Keratinocyte (primary cell): ENCODE measurements around the gene FLNB. TPM values are rescaled to one million over a fixed set of nuclear protein-coding genes. Genes with fewer than 3 reads are reported as not detected.

Source experiments
- DNase-seq: peaks from one replicate; pipeline ENCODE4 v3.0.0-alpha.2; 2011; ENCODE audit warnings: low read depth, missing footprints, low spot score
- FAIRE-seq: peaks from 2 replicates; lab custom pipeline; 2011; peaks lifted over from hg19 to GRCh38; lab: Jason Lieb, UNC
- H2AFZ ChIP-seq: 2 replicates; pipeline ENCODE4 v1.6.0; 2012; ENCODE audit warnings: low read length, control low read depth, inconsistent platforms; ENCODE audit not compliant: control insufficient read depth
- H3K27ac ChIP-seq: 2 replicates; pipeline ENCODE4 v1.5.1; 2011; ENCODE audit warnings: low read length; ENCODE audit not compliant: control insufficient read depth, insufficient read depth
- H3K27me3 ChIP-seq: 3 replicates; pipeline ENCODE4 v1.6.0; 2011; ENCODE audit warnings: low read length; ENCODE audit not compliant: control insufficient read depth, insufficient read depth; ENCODE audit errors: extremely low read depth
- H3K36me3 ChIP-seq, 2 experiments: 2 replicates in 1 of 2; 3 replicates in 1 of 2; pipeline ENCODE4 v1.5.1; 2011; ENCODE audit warnings: low read length in 2 of 2, mild to moderate bottlenecking in 1 of 2; ENCODE audit not compliant: control insufficient read depth in 2 of 2, insufficient read depth in 2 of 2; ENCODE audit errors: extremely low read depth in 1 of 2
- H3K4me1 ChIP-seq: 3 replicates; pipeline ENCODE4 v1.5.1; 2011; ENCODE audit warnings: low read length; ENCODE audit not compliant: control insufficient read depth, insufficient read depth; ENCODE audit errors: extremely low read depth
- H3K4me2 ChIP-seq: 3 replicates; pipeline ENCODE4 v1.6.0; 2011; ENCODE audit warnings: low read depth, low read length; ENCODE audit not compliant: control insufficient read depth, insufficient read depth; ENCODE audit errors: extremely low read depth
- H3K4me3 ChIP-seq, 3 experiments: fragments of 200-600 bp in 1 of 3; sonication (generic) in 1 of 3; 2 replicates in 2 of 3; 3 replicates in 1 of 3; pipeline ENCODE4 v1.5.1; 2011 to 2016; ENCODE audit warnings: low read length in 3 of 3, mild to moderate bottlenecking in 3 of 3, control low read depth in 2 of 3, inconsistent platforms in 1 of 3, low read depth in 1 of 3, mixed read lengths in 1 of 3, mixed run types in 1 of 3, moderate library complexity in 1 of 3; ENCODE audit not compliant: control insufficient read depth in 2 of 3, insufficient read depth in 2 of 3; ENCODE audit errors: extremely low read depth in 1 of 3
- H3K79me2 ChIP-seq: 2 replicates; pipeline ENCODE4 v1.6.0; 2012; ENCODE audit warnings: low read length; ENCODE audit not compliant: control insufficient read depth, insufficient read depth
- H3K9ac ChIP-seq: 3 replicates; pipeline ENCODE4 v1.6.0; 2011; ENCODE audit warnings: low read length; ENCODE audit not compliant: control insufficient read depth, insufficient read depth; ENCODE audit errors: extremely low read depth
- H3K9me1 ChIP-seq: 3 replicates; pipeline ENCODE4 v1.6.0; 2011; ENCODE audit warnings: low read length; ENCODE audit not compliant: control insufficient read depth, insufficient read depth; ENCODE audit errors: extremely low read depth
- H3K9me3 ChIP-seq: 2 replicates; pipeline ENCODE4 v1.5.1; 2012; ENCODE audit warnings: low read depth, low read length; ENCODE audit not compliant: control insufficient read depth
- H4K20me1 ChIP-seq: 3 replicates; pipeline ENCODE4 v1.6.0; 2011; ENCODE audit warnings: low read length; ENCODE audit not compliant: control insufficient read depth, insufficient read depth; ENCODE audit errors: extremely low read depth
- EZH2 ChIP-seq: IDR thresholded peaks from one replicate; pipeline ENCODE4 v1.6.1; 2012; ENCODE audit warnings: inconsistent platforms, mild to moderate bottlenecking, low read length, moderate library complexity
- dilution Hi-C: fragments of 300-500 bp; cut with MboI; formaldehyde crosslinking; loops from one replicate; pipeline ENCODE4 v1.7.0; 2020; ENCODE audit warnings: low sequenced_read_pairs; ENCODE audit not compliant: extremely low pct_ligation_motif_present
- polyA plus RNA-seq, 5 experiments: library from polyadenylated mRNA; depleted of rRNA in 3 of 5; stranded (reverse) in 3 of 5; stranded (forward) in 1 of 5; unstranded in 1 of 5; fragments of >200 nt; gene quantifications; 1 replicate in 1 of 5; 2 replicates in 3 of 5; 3 replicates in 1 of 5; pipeline versions ENCODE4 v1.2.1 to v1.2.3, GENCODE V29; 2011 to 2012; ENCODE audit warnings: missing spikeins in 2 of 5, low read depth in 1 of 5, low replicate concordance in 1 of 5
- TF ChIP-seq, protein P1 (sequence below), 3 experiments: IDR thresholded peaks in 1 of 3; conservative IDR thresholded peaks in 1 of 3; optimal IDR thresholded peaks in 1 of 3; 2 replicates in 2 of 3; 3 replicates in 1 of 3; pipeline versions ENCODE3 to v1.5.1; 2011; ENCODE audit warnings: low read length in 3 of 3, mild to moderate bottlenecking in 3 of 3, moderate library complexity in 2 of 3, control low read depth in 1 of 3, inconsistent platforms in 1 of 3; ENCODE audit not compliant: insufficient read depth in 2 of 3; ENCODE audit errors: extremely low read depth in 1 of 3

Gene FLNB
- polyA plus RNA-seq, 1 donor (not counting 4 experiments of a cell fraction or from before 2014, with no cell fraction given): 289 TPM

DNA sequence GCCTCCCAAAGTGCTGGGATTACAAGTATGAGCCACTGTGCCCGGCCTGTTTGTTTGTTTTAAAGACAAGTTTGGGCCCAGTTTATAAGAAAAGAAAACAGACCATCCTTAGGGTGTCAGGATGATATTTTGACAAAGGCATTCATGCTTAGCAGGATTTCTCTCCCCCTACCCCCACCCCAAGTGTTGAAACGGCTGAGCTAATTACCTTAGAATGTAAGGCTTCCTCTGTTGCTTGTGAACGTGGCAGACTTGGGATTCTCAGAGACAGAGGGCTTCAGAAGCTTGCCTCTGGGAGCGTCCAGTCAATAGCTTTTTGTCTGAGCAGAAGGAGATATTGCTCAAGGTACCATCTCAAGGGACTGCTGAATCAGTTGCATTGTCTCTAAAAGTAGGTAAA is 24.0 kb downstream of the FLNB start:
- H2AFZ ChIP-seq: no peak overlapping the region
- no peaks in the 10 kb centered on the region for H3K9me3 ChIP-seq
- no peak overlapping the region for H3K4me2 ChIP-seq
- dilution Hi-C loops: no loop called here
- H4K20me1 ChIP-seq: peaks cover 94% of the 10 kb centered on the region
- H3K27me3 ChIP-seq: no peaks in the 10 kb centered on the region
- H3K4me3 ChIP-seq: no peak overlapping the region
- TF ChIP-seq, protein P1, sequence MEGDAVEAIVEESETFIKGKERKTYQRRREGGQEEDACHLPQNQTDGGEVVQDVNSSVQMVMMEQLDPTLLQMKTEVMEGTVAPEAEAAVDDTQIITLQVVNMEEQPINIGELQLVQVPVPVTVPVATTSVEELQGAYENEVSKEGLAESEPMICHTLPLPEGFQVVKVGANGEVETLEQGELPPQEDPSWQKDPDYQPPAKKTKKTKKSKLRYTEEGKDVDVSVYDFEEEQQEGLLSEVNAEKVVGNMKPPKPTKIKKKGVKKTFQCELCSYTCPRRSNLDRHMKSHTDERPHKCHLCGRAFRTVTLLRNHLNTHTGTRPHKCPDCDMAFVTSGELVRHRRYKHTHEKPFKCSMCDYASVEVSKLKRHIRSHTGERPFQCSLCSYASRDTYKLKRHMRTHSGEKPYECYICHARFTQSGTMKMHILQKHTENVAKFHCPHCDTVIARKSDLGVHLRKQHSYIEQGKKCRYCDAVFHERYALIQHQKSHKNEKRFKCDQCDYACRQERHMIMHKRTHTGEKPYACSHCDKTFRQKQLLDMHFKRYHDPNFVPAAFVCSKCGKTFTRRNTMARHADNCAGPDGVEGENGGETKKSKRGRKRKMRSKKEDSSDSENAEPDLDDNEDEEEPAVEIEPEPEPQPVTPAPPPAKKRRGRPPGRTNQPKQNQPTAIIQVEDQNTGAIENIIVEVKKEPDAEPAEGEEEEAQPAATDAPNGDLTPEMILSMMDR (optimal IDR thresholded peaks at IDR 0.05 in 1 of 3, IDR thresholded peaks at IDR 0.05 in 1 of 3, conservative IDR thresholded peaks at IDR 0.05 in 1 of 3; ENCODE audit: extremely low read depth in 1 of 3, insufficient read depth in 2 of 3, low read length in 3 of 3): no peak
- TF ChIP-seq EZH2: no peak
- peaks cover 14 to 47% of the 10 kb centered on the region in 2 experiments for H3K36me3 ChIP-seq
- H3K79me2 ChIP-seq: peaks cover 98% of the 10 kb centered on the region
- FAIRE-seq (no peak), DNase-seq (no peak)
- H3K9me1 ChIP-seq: peaks cover 27% of the 10 kb centered on the region
- no peak overlapping the region for H3K27ac ChIP-seq
- no peak overlapping the region for H3K9ac ChIP-seq
- peaks cover 39% of the 10 kb centered on the region for H3K4me1 ChIP-seq

DNA sequence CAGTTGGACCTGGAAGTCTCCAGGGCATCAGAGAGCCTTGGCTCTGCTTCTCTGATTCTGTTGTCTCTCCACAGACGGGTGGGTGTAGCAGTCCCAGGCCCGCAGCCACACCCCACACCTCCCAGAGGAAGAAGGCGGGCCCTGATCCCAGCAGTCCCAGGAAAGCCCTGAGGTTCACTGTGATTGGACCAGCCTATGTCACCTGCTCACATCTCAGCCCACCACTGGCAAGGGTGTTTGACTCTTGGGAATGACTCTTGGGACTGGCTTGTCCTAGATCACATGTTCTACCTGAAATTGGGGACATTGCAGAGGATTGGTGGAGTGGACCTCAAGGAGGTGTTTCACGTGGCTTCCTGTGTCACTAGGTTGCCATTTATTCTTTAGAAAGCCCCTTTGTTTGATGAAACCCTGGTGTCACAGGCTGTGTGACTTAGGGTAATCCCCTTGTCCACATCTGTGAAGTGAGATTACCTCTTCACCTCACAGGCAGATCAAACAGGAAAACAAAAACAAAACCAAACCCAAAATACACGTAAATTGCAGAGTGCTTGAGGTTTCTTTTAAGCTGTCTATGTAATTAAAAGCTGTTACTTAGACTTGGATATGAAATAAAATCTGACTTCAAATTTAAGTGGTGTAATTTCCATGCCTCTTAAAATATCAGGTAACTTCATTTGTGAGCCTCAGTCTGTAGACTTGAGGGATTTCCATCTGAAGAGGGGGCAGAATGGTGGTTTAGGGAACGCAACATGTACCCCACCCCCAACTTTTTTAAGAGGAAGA is 26.7 kb downstream of the FLNB start:
- H4K20me1 ChIP-seq: peaks cover 93% of the 10 kb centered on the region
- DNase-seq: no peak
- peaks cover 99% of the 10 kb centered on the region for H3K79me2 ChIP-seq
- H3K4me3 ChIP-seq: no peak overlapping the region
- no peaks in the 10 kb centered on the region for H3K9me3 ChIP-seq
- H3K27me3 ChIP-seq: no peaks in the 10 kb centered on the region
- peak overlapping the region; percentile 2 for H3K27ac ChIP-seq
- TF ChIP-seq, protein P1 (optimal IDR thresholded peaks at IDR 0.05 in 1 of 3, IDR thresholded peaks at IDR 0.05 in 1 of 3, conservative IDR thresholded peaks at IDR 0.05 in 1 of 3; ENCODE audit: extremely low read depth in 1 of 3, insufficient read depth in 2 of 3, low read length in 3 of 3): no peak
- no peak for TF ChIP-seq EZH2
- peaks cover 20 to 47% of the 10 kb centered on the region in 2 experiments for H3K36me3 ChIP-seq
- no peak for FAIRE-seq
- H2AFZ ChIP-seq: no peak overlapping the region
- H3K9me1 ChIP-seq: peaks cover 31% of the 10 kb centered on the region
- dilution Hi-C loops: no loop called here
- H3K4me1 ChIP-seq: peaks cover 33% of the 10 kb centered on the region
- H3K4me2 ChIP-seq: no peak overlapping the region
- H3K9ac ChIP-seq: no peak overlapping the region
